GM19240 (cell line): ENCODE results near the gene NFASC.

Experiments
- DNase-seq: peaks from one replicate; pipeline ENCODE4 v3.0.0; 2011; ENCODE audit warnings: low spot score; ENCODE audit not compliant: insufficient read length

The NFASC gene

GRCh38 chr1:205059660-205060059, 189.0 kb downstream of the NFASC start:
- no peak for DNase-seq

DNA sequence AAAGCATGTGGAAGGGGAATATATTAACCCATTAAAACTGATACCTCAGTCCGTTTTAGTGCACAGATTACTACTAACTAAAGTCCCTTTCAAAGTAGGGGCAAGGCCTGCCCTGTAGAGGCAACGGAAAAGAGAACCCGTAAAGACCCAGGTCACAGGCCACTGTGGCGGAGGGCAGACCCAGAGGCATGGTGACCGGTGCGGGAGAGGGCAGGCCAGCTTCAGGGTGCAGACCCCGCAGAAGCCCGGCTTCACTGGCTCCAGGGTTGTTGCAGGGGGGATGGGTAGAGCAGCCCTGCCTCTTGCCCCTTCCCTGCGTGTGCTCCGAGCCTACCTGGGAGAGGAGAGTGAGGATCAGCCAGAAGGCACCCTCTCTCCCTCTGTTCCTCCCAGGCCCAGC, 190.1 kb downstream of the NFASC start:
- DNase-seq: no peak

DNA sequence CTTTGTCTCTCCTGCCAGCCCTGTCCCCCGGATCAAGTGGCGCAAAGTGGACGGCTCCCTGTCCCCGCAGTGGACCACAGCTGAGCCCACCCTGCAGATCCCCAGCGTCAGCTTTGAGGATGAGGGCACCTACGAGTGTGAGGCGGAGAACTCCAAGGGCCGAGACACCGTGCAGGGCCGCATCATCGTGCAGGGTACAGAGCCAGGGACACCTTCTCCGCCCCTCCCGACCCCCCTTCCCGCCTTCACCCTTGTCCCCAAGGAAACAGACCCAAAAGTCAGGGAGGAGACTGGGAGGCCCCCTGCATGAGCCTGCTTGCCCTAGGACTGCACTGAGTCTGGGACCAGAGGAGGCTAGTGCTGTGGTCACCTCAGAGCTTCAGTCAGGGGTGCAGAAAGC, 190.6 kb downstream of the NFASC start:
- no peak for DNase-seq

GRCh38 chr1:205061665-205062069, 191.0 kb downstream of the NFASC start:
- peak; percentile 64 for DNase-seq

DNA sequence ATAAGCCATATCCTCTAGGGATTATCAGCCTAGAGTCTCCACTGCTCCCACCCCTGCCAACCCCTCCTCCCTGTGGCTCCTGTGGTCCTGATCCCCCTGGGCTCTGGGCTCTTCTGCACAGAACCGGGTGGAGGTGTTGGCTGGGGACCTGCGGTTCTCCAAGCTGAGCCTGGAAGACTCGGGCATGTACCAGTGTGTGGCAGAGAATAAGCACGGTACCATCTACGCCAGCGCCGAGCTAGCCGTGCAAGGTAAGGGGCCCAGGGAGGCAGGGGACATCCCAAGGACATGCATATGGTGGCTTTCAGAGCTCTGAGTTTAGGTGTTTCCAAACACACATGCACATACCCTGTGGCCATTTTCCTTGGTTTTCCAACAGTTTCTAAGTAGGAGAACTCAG, 191.7 kb downstream of the NFASC start:
- no peak for DNase-seq

DNA sequence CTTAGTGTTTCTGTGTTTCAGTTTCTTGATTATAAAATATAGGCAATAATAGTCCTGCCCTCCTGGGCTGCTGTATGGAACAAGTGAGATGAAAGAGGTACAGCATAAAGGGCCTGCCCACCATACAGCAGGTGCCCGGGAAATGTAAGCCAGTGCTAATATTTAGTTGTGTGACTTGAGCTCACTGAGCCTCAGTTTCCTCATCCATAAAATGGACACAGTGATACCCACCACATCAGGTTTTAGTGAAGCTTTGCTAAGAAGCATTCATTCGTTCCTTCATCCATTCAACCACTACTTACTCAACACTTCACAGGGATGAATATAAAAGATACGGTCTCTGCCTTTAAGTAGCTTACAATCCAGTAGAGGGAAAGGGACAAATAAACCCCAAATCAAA, 192.2 kb downstream of the NFASC start:
- no peak for DNase-seq

GRCh38 chr1:205064301-205064700, 193.6 kb downstream of the NFASC start:
- DNase-seq: no peak

DNA sequence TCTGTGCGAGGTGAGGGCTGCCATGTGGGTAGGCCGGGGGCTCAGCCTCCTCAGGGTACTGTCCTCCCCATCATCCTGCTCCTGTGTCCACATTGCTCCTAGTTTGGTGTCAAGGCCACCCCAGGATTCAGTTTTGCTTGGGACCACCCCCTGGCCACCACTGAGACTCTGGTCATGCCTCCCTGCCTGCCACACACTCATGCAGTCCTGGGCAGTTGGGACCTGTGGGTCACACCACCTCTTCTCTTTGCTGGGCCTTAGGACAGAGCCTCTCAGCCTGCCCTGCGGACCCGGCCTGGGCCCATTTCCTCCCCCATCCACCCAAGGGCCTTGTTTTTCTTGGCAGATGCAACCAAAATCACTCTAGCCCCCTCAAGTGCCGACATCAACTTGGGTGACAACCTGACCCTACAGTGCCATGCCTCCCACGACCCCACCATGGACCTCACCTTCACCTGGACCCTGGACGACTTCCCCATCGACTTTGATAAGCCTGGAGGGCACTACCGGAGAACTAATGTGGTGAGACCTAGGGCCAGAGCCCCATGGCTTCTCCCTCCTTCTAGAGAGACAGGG, 194.2 kb downstream of the NFASC start:
- DNase-seq: no peak

GRCh38 chr1:205065666-205066065, 195.0 kb downstream of the NFASC start:
- no peak for DNase-seq

- DNase-seq: no peak
Measured at GRCh38 chr1:205066141-205066818, 195.6 kb downstream of the NFASC start.

- DNase-seq: no peak
Measured at GRCh38 chr1:205067031-205067430, 196.4 kb downstream of the NFASC start.

GRCh38 chr1:205068001-205068400, 197.3 kb downstream of the NFASC start:
- DNase-seq: no peak

DNA sequence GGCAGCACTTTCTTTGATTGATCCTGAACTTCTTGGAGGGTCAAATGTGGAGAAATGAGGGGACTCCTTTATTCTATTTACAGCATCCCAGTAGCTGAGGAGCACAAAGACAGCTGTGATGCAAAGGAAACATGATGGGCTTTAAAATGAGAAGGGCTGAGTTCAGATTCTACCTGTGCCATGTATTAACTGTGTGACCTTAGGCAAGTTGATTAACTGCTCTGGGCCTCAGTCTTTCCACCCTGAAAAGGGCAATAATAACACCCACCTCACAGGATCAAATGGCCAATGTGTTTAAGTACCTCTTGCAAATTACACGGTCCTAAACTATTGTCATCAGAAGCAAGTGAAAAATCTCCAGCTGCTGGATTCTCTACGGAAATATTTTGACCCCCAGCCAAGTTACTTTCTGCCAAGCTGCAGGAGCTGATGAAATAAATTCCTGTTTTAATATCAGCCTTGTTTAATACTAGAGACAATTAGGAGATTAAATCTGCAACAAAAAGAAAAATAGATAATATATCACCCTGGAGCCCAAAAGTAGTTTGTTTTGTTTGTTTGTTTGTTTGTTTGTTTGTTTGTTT, 197.9 kb downstream of the NFASC start:
- DNase-seq: no peak

DNA sequence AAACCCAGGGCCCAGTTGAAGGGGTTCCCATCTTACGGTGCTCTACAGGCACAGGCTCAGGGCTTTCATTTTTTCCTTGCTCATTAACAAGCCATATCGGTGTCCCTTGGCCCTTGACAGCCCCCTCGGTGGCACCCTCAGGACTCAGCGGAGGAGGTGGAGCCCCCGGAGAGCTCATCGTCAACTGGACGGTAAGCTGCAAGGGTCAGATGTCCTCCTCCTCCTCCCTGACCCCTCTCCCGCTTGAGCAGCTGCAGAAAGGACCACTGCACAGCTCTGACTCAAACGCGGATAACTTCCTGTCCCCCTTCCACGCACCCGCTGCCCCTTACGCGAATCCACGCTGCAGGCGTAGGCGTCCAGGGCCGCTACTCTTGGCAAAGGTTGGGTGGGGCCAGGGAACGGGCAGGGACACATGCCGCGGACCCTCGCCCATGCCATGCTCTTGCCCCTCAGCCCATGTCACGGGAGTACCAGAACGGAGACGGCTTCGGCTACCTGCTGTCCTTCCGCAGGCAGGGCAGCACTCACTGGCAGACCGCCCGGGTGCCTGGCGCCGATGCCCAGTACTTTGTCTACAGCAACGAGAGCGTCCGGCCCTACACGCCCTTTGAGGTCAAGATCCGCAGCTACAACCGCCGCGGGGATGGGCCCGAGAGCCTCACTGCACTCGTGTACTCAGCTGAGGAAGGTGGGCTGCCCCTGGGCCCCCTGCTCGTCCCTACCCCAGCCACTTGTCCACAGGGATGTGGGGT, 198.9 kb downstream of the NFASC start:
- DNase-seq: no peak

DNA sequence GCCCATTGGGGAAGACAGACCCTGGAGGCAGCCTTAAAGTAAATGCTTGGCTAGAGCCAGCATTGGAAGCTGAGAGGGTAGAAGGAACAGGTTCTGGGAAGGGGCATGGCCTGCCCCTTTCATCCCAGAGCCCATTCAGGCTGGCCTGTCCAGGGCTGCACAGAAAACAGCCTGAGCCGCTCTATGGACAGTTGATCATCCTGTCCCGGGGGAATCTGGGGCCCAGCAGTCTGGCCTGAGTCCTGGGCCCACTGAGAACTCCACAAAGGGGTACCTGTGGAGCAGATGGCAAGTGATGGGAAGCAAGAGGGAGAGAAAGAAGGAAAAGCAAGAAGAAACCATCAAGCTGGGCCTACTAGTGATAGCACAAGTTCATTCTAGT, 200.4 kb downstream of the NFASC start:
- DNase-seq: no peak

DNA sequence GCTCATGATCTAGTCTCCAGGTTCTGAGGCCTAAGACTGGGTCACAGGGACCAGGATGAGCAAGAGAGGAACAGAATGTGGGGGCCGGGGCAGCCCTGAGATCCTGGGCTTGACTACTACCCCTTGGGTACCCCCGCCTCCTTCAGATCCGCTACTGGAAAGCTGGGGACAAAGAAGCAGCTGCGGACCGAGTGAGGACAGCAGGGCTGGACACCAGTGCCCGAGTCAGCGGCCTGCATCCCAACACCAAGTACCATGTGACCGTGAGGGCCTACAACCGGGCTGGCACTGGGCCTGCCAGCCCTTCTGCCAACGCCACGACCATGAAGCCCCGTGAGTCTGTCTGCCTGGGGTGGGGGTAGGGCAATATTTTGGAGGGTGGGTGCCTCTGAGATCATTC, 201.1 kb downstream of the NFASC start:
- no peak for DNase-seq

DNA sequence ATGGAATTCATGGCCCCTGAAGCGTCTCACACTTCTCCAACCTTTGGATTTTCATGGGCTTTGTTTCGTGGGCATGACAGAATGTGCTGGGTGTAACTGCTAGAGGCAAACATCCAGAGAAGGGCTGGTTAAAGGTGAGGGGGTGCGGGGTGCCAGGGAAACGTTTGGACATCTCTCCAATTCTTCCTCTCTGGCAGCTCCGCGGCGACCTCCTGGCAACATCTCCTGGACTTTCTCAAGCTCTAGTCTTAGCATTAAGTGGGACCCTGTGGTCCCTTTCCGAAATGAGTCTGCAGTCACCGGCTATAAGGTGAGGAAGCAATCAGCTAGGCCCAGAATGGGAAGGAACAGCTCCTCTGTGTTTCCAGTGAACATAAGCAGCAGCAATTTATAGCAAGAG, 201.6 kb downstream of the NFASC start:
- no peak for DNase-seq
